ENCODE measurements around the gene EVI5L. TPM values are rescaled to one million over a fixed set of nuclear protein-coding genes. Genes with fewer than 3 reads are reported as not detected.

Gene EVI5L
- total RNA-seq, 2 experiments from 2014 or later = 8.0 to 9.3 TPM

DNA sequence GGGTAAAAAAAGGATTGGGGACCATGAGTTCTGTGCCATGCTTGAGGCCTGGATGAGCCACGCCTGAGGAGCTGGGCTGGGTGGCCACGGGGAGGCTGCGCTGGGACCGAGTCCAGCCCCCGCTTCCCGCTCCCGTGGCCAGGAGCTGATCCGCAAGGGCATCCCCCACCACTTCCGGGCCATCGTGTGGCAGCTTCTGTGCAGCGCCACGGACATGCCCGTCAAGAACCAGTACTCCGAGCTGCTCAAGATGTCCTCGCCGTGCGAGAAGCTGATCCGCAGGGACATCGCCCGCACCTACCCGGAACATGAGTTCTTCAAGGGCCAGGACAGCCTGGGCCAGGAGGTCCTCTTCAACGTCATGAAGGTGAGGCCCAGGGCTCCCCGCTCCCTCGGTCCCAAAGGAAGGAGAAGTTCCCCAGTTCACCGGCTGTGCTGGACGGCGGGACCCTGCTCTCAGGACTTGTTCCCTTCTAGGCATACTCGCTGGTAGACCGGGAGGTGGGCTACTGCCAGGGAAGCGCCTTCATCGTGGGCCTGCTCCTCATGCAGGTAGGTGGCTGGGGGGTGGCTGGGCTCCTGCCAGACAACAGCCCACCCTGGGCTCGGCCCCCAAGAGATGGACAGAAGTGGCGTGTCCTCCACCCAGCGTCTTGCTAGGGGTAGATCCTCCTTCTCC is 18.9 kb downstream of the EVI5L start:
- no peak for ATAC-seq
- Mint-ChIP-seq H3K27me3 (ENCODE audit: low read depth) (no peaks in the 10 kb centered on the region), H3K4me3 (no peak overlapping the region), H3K27ac (no peak overlapping the region), H3K4me1 (ENCODE audit: low read depth) (peaks cover 2% of the 10 kb centered on the region), H3K36me3 (ENCODE audit: low read depth) (no peaks in the 10 kb centered on the region), H3K9me3 (ENCODE audit: insufficient read depth) (no peaks in the 10 kb centered on the region)
- ChIA-PET POLR2A (no interaction called here), CTCF (no interaction called here)
- DNase-seq = no peak

DNA sequence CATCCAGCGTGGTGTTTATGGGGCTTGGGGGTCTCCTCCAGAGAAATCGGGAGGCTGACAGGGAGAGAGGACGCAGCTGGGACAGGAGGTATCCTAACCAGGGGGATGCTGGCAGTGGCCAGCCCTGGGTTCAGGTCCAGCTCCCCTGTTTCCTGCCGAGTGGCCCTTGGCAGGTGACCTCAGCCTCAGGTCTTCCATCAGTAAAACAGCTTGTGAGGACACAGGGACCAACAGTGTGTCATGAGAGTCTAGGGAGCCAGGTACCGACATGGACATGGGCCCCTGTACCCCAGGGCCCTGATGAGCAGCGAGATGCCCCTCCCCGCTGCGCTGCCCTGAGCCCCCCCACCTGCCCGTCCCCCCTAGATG is 19.6 kb downstream of the EVI5L start:
- Mint-ChIP-seq H3K4me1 (ENCODE audit: low read depth) (peaks cover 2% of the 10 kb centered on the region), H3K27ac (no peak overlapping the region)
- POLR2A ChIA-PET = no interaction called here

DNA sequence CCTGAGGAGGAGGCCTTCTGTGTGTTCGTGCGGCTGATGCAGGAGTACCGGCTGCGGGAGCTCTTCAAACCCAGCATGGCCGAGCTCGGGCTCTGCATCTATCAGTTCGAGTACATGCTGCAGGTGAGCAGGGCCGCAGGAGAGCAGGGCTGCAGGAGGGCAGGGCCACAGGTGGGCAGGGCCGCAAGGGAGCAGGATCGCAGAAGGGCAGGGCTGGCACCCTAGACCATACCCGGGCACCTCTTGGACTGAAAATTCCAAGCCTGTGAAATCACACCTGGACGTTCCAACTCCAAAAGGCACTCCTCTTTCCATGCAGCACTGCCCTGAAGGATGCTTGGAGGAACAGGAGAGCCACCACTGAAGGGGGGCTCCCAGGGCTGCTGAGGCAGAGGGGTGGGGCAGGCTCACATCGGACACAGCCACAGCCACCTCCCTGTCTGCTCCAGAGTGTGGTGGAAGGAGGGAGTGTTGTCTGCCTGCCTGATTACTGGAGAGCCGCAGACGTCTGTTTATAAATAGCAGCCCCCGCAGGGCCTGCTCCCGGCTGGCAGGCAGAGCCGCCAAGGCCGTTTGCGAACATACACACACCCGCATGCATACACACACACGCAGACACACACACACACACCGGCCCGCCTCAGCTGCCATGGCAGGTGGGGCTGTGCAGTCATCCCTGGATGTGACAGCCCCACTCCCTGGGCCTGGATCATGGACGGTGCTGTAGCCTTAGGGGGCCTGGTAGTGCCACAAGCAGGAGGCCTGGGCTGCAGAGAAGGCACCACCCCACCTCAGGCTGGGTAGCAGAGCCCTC is 20.2 kb downstream of the EVI5L start:
- Mint-ChIP-seq H3K4me3 (no peak overlapping the region), H3K27me3 (ENCODE audit: low read depth) (no peaks in the 10 kb centered on the region), H3K27ac (no peak overlapping the region), H3K4me1 (ENCODE audit: low read depth) (peaks cover 2% of the 10 kb centered on the region), H3K9me3 (ENCODE audit: insufficient read depth) (no peaks in the 10 kb centered on the region), H3K36me3 (ENCODE audit: low read depth) (no peaks in the 10 kb centered on the region)
- ChIA-PET POLR2A (no interaction called here), CTCF (no interaction called here)
- DNase-seq (no peak), ATAC-seq (no peak)

More for the DNA sequence above, 19.6 kb downstream of the EVI5L start:
- ATAC-seq (no peak), DNase-seq (no peak)
- no peaks in the 10 kb centered on the region for H3K36me3 Mint-ChIP-seq (ENCODE audit: low read depth)
- H3K4me3 Mint-ChIP-seq = no peak overlapping the region
- no peaks in the 10 kb centered on the region for H3K27me3 Mint-ChIP-seq (ENCODE audit: low read depth)
- CTCF ChIA-PET = no interaction called here
- H3K9me3 Mint-ChIP-seq (ENCODE audit: insufficient read depth) = no peaks in the 10 kb centered on the region

DNA sequence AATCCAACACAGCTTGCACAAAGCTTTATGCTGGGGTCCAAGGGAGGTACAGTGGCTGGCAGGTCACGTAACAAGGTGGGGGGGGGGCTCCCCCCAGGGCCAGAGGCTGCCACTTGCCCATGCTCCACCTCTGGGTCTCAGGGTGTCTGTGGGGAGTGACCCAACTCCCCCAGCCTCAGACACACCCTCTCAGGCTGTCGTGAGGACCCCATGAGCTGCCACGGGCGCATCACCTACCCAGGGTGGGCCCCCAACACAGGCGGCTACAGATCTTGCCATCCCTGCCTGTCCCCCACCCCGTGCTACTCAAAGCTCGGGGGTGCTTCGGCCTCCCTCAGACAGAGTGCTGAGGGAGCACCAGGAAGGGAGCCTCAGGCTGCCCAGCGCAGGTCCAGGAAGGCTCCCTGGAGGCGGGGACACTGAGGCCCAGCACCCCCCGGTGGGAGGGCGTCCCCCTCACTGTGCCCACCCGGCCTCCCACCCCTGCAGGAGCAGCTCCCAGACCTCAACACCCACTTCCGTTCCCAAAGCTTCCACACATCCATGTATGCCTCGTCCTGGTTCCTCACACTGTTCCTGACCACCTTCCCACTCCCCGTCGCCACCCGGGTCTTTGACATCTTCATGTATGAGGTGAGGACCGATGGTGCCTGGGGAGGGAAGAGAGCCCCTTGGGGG is 21.1 kb downstream of the EVI5L start:
- ChIA-PET CTCF (no interaction called here), POLR2A (no interaction called here)
- Mint-ChIP-seq H3K9me3 (ENCODE audit: insufficient read depth) (no peaks in the 10 kb centered on the region), H3K36me3 (ENCODE audit: low read depth) (no peaks in the 10 kb centered on the region), H3K4me3 (no peak overlapping the region), H3K27me3 (ENCODE audit: low read depth) (no peaks in the 10 kb centered on the region), H3K4me1 (ENCODE audit: low read depth) (peaks cover 2% of the 10 kb centered on the region), H3K27ac (no peak overlapping the region)
- ATAC-seq = no peak
- DNase-seq = no peak

DNA sequence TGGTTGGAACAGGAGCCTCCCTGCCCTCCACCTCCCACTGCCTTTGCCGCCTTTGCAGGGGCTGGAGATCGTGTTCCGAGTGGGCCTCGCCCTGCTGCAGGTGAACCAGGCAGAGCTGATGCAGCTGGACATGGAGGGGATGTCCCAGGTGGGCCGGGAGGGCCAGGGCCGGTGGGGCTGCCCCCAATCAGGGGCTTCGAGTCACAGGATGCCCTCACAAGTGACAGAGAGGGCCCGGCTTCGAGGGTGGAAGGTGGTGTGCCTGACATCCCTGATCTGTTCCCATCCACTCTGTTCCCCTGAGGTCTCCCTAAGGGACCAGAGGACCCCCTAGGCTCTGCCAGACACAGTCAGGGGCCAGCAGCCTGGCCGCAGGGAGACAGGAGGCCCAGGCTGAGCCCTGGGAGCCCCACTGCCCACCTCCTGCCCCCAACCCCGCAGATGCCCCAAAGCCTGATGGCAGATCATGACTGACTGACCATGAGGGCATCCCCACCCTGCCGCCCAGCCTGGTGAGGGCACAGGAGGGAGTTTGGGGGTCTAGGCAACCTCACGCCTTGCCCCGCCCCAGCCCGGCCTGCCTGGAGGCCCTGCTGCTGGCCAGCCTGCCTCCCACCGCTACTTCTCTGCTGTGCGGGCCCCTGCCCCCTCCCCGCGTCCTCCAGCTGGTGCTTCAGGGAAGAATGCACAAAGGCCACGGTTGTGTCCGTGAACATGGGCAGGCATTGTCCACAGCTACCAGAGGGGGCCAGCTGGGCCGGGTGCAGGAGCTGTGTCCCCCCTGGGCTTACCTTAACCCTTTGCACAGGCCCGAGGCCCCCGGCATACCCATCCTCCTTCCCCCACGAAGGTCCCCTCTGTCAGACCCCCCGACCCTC is 21.8 kb downstream of the EVI5L start:
- Mint-ChIP-seq H3K27me3 (ENCODE audit: low read depth) (no peaks in the 10 kb centered on the region), H3K27ac (no peak overlapping the region), H3K4me1 (ENCODE audit: low read depth) (peaks cover 2% of the 10 kb centered on the region), H3K4me3 (no peak overlapping the region), H3K9me3 (ENCODE audit: insufficient read depth) (no peaks in the 10 kb centered on the region), H3K36me3 (ENCODE audit: low read depth) (no peaks in the 10 kb centered on the region)
- POLR2A ChIA-PET = no interaction called here
- ATAC-seq (no peak), DNase-seq (no peak)
- CTCF ChIA-PET = interaction anchor here (0.7 to 1.4 kb wide), 10 partner anchors 10 to 284 kb away, joined by 3 to 7 read pairs (median 4); partner anchors contain the start of genes MAP2K7 and TIMM44

DNA sequence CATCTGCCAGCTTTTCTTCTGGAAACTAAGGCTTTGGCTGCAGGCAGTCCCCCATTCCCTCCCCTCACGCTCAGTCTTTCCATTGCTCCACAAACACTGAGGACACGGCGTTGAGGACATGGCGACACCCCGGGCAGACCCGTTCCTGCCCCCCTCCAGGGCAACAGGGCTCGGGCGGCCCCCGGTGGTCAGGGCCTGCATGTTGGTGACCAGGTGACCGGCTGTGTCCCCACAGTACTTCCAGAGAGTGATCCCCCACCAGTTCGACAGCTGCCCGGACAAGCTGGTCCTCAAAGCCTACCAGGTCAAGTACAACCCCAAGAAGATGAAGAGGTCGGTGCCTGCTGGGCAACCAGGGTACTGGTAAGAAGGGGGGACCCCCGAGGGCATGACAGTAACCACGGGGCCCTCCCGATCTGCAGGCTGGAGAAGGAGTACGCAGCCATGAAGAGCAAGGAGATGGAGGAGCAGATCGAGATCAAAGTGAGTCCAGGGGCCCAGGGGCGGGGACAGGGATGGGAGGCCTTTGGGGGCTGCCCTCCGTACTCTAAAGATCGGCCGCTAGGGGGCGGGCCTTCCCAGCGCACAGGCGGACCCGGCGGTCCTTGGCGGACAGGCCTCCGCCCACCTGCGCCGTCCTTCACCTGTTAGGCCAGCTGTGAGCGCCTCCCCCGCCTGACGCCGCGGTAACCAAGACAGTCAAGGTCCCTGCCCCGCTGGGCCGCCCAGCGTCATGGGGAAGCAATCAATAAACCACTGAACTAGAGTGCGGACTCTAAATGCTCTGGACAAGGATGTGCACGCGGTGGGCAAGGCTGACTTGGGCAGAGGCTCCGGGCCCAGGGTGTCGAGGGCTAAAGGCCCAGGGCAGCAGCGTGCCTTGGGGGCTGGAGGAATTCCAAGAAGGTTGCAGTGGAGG is 23.1 kb downstream of the EVI5L start:
- Mint-ChIP-seq H3K36me3 (ENCODE audit: low read depth) (no peaks in the 10 kb centered on the region), H3K27me3 (ENCODE audit: low read depth) (no peaks in the 10 kb centered on the region), H3K9me3 (ENCODE audit: insufficient read depth) (no peaks in the 10 kb centered on the region), H3K4me3 (no peak overlapping the region), H3K27ac (no peak overlapping the region), H3K4me1 (ENCODE audit: low read depth) (peaks cover 2% of the 10 kb centered on the region)
- ChIA-PET CTCF (interaction anchor here (0.6 to 1.4 kb wide), 13 partner anchors 9 to 354 kb away, joined by 3 to 7 read pairs (median 4); partner anchors contain the start of genes MAP2K7, TIMM44 and TRAPPC5), POLR2A (no interaction called here)
- DNase-seq (peak; percentile 77), ATAC-seq (peak; percentile 86)

DNA sequence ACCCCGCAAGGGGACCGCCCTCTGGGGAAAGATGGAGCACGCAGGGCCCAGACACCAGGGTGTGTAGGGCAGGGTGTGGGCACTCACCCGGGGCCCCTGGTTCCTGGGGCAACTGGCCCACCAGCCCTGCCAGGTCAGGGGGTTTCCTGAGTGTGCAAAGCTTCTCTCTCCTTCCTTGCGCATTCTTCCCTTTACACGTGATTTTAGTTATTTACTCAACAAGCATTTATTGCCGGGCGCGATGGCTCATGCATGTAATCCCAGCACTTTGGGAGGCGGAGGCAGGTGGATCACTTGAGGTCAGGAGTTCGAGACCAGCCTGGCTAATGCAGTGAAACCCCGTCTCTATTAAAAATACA is 23.7 kb downstream of the EVI5L start:
- CTCF ChIA-PET = interaction anchor here (0.6 to 1.2 kb wide), 5 partner anchors 16 to 354 kb away, joined by 3 to 4 read pairs (median 3); partner anchors contain the start of genes SNAPC2 and TRAPPC5
- Mint-ChIP-seq H3K9me3 (ENCODE audit: insufficient read depth) (no peaks in the 10 kb centered on the region), H3K27ac (no peak overlapping the region), H3K4me1 (ENCODE audit: low read depth) (peaks cover 2% of the 10 kb centered on the region), H3K36me3 (ENCODE audit: low read depth) (no peaks in the 10 kb centered on the region), H3K4me3 (no peak overlapping the region), H3K27me3 (ENCODE audit: low read depth) (no peaks in the 10 kb centered on the region)
- POLR2A ChIA-PET = no interaction called here
- no peak for DNase-seq
- no peak for ATAC-seq

DNA sequence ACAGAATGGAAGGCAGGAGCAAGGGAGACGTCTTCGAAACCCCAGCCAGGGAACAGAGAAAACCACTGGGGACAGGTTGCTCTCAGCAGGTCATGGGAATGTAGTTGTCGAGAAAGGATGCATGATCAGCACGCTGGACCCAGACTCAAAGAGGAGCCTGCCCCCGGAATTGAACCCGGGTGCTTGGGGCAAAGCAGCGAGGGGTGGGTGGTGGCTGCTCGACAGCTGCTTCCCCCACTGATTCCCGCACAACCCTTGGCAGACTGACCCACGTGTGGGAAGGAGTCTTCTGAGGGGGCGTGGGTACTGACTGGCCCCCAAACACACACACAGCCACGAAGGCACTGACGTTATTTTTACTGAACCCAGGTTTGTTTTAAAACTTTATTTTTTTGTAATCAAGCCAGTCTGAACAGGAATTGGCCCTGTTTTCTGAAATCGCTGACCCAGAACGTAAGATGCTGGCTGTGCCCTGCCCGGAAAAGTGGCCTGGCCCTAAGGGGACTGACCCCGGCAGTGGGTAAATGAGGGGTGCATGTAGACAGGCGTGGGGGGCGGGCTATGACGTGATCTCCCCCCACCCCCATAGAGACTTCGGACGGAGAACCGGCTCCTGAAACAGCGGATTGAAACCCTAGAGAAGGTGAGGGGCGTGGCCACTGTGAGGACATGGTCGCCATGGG is 25.5 kb downstream of the EVI5L start:
- Mint-ChIP-seq H3K9me3 (ENCODE audit: insufficient read depth) (no peaks in the 10 kb centered on the region), H3K27ac (no peak overlapping the region), H3K27me3 (ENCODE audit: low read depth) (peaks cover under 1% of the 10 kb centered on the region), H3K36me3 (ENCODE audit: low read depth) (no peaks in the 10 kb centered on the region), H3K4me1 (ENCODE audit: low read depth) (peaks cover 2% of the 10 kb centered on the region), H3K4me3 (no peak overlapping the region)
- ChIA-PET POLR2A (no interaction called here), CTCF (no interaction called here)
- ATAC-seq (no peak), DNase-seq (no peak)

DNA sequence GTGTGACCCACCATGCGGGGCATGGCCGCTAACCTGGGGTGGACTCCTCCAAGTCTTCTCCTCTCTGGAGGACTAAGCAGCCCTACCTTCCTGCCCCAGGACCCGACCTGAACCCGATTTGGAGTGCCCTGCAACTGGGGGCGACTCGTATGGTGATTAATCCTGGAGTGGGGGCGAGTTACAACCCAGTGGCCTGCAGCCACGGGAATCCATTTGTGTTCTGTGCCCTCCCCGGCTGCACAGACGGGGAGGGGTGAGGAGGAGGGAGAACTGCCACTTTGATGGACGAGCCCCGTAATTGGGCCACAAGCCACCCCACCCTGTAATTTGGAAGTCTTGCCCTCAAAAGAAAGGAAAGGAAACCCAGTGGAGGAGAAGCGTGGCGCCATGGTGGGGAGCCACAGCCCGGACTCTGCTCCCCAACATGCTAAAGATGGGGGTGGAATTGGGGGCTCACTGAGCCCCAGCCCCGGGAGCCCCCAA is 26.1 kb downstream of the EVI5L start:
- Mint-ChIP-seq H3K27me3 (ENCODE audit: low read depth) (peaks cover 7% of the 10 kb centered on the region), H3K4me3 (no peak overlapping the region), H3K27ac (no peak overlapping the region), H3K4me1 (ENCODE audit: low read depth) (peaks cover 2% of the 10 kb centered on the region), H3K36me3 (ENCODE audit: low read depth) (no peaks in the 10 kb centered on the region), H3K9me3 (ENCODE audit: insufficient read depth) (no peaks in the 10 kb centered on the region)
- ChIA-PET CTCF (interaction anchor here (2.9 kb wide), 1 partner anchor 13 kb away, joined by 19 read pairs; no protein-coding TSS in a partner anchor), POLR2A (no interaction called here)
- no peak for DNase-seq
- ATAC-seq = no peak

Measured in activated CD8-positive, alpha-beta T cell treated with anti-CD3 and anti-CD28 coated beads, Interleukin-2, amount 10 ng/mL, durations not matched to agents 7 days and 5 days (primary cell).